Measurements from ENCODE around the gene ZYG11B.
"Not testable (repeated sequence)": the region's sequence is repeated elsewhere in the genome, so short reads cannot be mapped to it uniquely, and the experiment has no call there.

Gene ZYG11B

GRCh38 chr1:52852854-52853253, 126.6 kb downstream of the ZYG11B start:
- no peak for DNase-seq (ENCODE audit: low read depth in 2 of 2)

GRCh38 chr1:52855584-52855983, 129.3 kb downstream of the ZYG11B start:
- DNase-seq (ENCODE audit: low read depth in 2 of 2): no peak

GRCh38 chr1:52856026-52856425, 129.8 kb downstream of the ZYG11B start:
- no peak for DNase-seq (ENCODE audit: low read depth in 2 of 2)

GRCh38 chr1:52857443-52857842, 131.2 kb downstream of the ZYG11B start:
- DNase-seq (ENCODE audit: low read depth in 2 of 2): no peak

- no peak for DNase-seq (ENCODE audit: low read depth in 2 of 2)
These were observed 136.6 kb downstream of the ZYG11B start for GRCh38 chr1:52862666-52863458.

GRCh38 chr1:52867087-52867863, 141.0 kb downstream of the ZYG11B start:
- no peak for DNase-seq (ENCODE audit: low read depth in 2 of 2)

- DNase-seq (ENCODE audit: low read depth in 2 of 2): not testable (repeated sequence)
These were observed 143.5 kb downstream of the ZYG11B start for GRCh38 chr1:52869727-52870126.

GRCh38 chr1:52876843-52877242, 150.6 kb downstream of the ZYG11B start:
- no peak for DNase-seq (ENCODE audit: low read depth in 2 of 2)
